Activated CD8-positive, alpha-beta T cell treated with anti-CD3 and anti-CD28 coated beads for 36 hours (primary cell): ENCODE results near the gene STBD1. TPM values are rescaled to one million over a fixed set of nuclear protein-coding genes. Genes with fewer than 3 reads are reported as not detected.

Experiments
- ATAC-seq: fragments of 200-7000 bp; cut with Tn5 transposase; one replicate; pipeline ENCODE4 v1.10.0; 2021; ENCODE audit warnings: mild to moderate bottlenecking, moderate library complexity
- CTCF ChIA-PET: fragments of 350-600 bp; sonication (Branson Sonifier 250); formaldehyde crosslinking; loops from one replicate; lab custom pipeline; 2021; ENCODE audit warnings: antibody characterized with exemption; lab: Charles Lee
- POLR2A ChIA-PET: fragments of 350-600 bp; sonication (Branson Sonifier 250); formaldehyde crosslinking; loops from one replicate; lab custom pipeline; 2021; ENCODE audit warnings: antibody characterized with exemption; lab: Charles Lee
- DNase-seq: peaks from one replicate; pipeline ENCODE4 v3.0.0-alpha.2; 2020
- H3K27ac Mint-ChIP-seq: one replicate; pipeline ENCODE4 v1.8.0; 2021; ENCODE audit warnings: mild to moderate bottlenecking, mixed read lengths
- H3K27me3 Mint-ChIP-seq: one replicate; pipeline ENCODE4 v1.8.0; 2021; ENCODE audit warnings: mixed read lengths
- H3K36me3 Mint-ChIP-seq: one replicate; pipeline ENCODE4 v1.8.0; 2021; ENCODE audit warnings: low read depth, mixed read lengths
- H3K4me1 Mint-ChIP-seq: one replicate; pipeline ENCODE4 v1.8.0; 2021; ENCODE audit warnings: low read depth, mixed read lengths
- H3K4me3 Mint-ChIP-seq: one replicate; pipeline ENCODE4 v1.8.0; 2021; ENCODE audit warnings: mild to moderate bottlenecking, moderate library complexity, mixed read lengths
- H3K9me3 Mint-ChIP-seq: one replicate; pipeline ENCODE4 v1.8.0; 2021; ENCODE audit warnings: mixed read lengths
- intact Hi-C: fragments of 100-400 bp; cut with micrococcal nuclease; formaldehyde crosslinking; loops from one replicate; pipeline ENCODE4 v1.10.0; 2022
- total RNA-seq, 2 experiments: library from RNA; stranded (reverse); gene quantifications; one replicate each; pipeline ENCODE4 v1.2.3, GENCODE V29; 2021
- TF ChIP-seq, protein P1 (sequence below): fragments of 200-600 bp; IDR thresholded peaks from one replicate; pipeline ENCODE4 v1.8.0; 2022; ENCODE audit warnings: antibody characterized with exemption, mild to moderate bottlenecking

STBD1 gene
- total RNA-seq, 2 experiments from 2014 or later, result 0.18 to 0.29 TPM

DNA sequence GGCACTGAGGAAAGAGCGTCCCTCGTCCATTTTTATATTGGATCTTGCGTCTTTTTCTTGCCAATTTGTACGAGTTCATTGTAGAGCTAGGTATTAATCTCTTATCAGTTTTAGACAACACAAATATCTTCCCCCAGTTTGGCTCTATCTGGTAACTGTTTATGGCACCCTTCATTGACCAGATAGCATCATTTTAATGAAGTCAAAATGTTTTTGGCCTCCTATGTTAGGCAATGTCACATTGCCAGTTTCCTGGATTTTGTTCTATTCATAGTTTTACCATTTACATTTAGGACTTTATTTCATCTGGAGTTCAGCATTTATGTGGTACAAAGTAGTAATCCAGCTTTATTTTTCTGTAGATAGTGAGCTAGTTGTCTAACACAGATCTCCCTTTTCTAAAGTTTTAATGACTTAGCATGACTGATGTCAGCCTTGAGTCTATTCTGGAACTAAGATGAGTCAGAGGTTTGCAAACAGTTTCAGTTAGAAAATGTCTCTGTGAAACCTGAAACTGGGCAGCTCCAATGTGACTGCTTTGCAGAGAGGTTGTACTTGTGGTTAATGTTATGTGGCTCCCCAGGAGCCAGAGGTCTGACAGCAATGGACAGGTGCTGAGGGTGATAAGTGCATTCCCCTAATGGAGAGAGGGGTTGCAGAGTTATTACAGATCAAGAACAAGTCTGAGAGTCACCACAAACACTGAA, 5.3 kb upstream of the STBD1 start:
- Mint-ChIP-seq H3K27ac (no peak overlapping the region), H3K4me3 (no peak overlapping the region), H3K27me3 (peaks cover 12% of the 10 kb centered on the region), H3K36me3 (peaks cover 1% of the 10 kb centered on the region), H3K9me3 (peaks cover 11% of the 10 kb centered on the region), H3K4me1 (peaks cover 36% of the 10 kb centered on the region)
- TF ChIP-seq, protein P1, sequence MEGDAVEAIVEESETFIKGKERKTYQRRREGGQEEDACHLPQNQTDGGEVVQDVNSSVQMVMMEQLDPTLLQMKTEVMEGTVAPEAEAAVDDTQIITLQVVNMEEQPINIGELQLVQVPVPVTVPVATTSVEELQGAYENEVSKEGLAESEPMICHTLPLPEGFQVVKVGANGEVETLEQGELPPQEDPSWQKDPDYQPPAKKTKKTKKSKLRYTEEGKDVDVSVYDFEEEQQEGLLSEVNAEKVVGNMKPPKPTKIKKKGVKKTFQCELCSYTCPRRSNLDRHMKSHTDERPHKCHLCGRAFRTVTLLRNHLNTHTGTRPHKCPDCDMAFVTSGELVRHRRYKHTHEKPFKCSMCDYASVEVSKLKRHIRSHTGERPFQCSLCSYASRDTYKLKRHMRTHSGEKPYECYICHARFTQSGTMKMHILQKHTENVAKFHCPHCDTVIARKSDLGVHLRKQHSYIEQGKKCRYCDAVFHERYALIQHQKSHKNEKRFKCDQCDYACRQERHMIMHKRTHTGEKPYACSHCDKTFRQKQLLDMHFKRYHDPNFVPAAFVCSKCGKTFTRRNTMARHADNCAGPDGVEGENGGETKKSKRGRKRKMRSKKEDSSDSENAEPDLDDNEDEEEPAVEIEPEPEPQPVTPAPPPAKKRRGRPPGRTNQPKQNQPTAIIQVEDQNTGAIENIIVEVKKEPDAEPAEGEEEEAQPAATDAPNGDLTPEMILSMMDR, result no peak
- DNase-seq (peak; percentile 60), ATAC-seq (peak; percentile 82)
- POLR2A ChIA-PET, result interaction anchor here (0.6 kb wide), 1 partner anchor 637 kb away, joined by 5 read pairs; no protein-coding TSS in a partner anchor
- intact Hi-C loops, result no loop called here
- CTCF ChIA-PET, result interaction anchor here (1.3 to 2.3 kb wide), 4 partner anchors 10 to 121 kb away, joined by 3 to 14 read pairs (median 8); no protein-coding TSS in a partner anchor

DNA sequence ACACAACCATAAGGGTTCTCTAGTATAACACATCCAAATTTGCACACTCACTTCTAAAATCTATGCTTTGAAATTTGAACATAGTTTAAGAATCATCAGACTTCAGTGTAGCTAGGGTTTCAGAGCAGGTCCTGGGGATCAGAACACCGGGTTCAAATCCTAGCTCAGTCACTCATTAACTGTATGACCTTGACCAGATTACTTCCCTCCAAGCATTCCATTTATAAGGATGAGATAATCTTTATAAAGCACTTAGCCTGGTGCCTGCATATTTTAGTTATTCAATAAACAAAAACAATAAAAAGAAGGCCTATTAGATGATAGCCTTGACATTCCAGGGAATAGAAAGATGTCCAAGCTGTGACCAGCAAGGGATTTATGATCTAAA, 4.8 kb upstream of the STBD1 start:
- POLR2A ChIA-PET, result no interaction called here
- DNase-seq, result no peak
- H3K4me3 Mint-ChIP-seq, result no peak overlapping the region
- peaks cover 12% of the 10 kb centered on the region for H3K27me3 Mint-ChIP-seq
- ATAC-seq, result no peak
- intact Hi-C loops, result no loop called here
- TF ChIP-seq, protein P1, result no peak
- peaks cover 1% of the 10 kb centered on the region for H3K36me3 Mint-ChIP-seq
- peaks cover 36% of the 10 kb centered on the region for H3K4me1 Mint-ChIP-seq
- CTCF ChIA-PET, result interaction anchor here (1.3 to 2.3 kb wide), 4 partner anchors 11 to 122 kb away, joined by 3 to 14 read pairs (median 8); no protein-coding TSS in a partner anchor
- peaks cover 11% of the 10 kb centered on the region for H3K9me3 Mint-ChIP-seq
- no peak overlapping the region for H3K27ac Mint-ChIP-seq

DNA sequence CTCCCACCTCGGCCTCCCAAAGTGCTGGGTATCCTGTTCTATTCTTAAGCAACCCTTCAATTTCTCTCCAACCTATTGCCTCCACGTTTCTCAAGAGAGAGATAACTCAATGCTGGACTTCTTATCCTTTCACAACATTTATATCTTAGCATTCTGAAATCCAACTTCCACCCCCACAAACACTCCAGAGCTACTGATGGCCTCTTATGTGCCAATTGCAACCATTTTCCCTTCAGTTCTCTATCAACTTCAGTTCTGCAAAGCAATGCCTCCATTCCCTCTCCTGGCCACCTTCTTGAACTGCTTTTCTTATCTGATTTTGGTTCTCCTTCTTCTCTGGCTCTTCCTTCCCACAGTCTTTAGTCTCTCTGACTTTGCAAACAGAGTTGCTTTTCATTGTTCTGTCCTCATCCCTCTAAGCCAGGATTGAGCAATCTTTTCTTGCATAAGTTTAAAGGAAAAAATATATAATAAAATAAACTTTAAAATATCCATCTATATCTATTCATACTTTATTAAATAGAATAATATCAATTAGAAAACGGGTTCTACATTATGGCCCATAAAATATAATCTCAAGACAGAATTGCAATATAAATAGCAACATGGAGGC, 3.6 kb upstream of the STBD1 start:
- Mint-ChIP-seq H3K9me3 (peaks cover 5% of the 10 kb centered on the region), H3K4me1 (peaks cover 36% of the 10 kb centered on the region), H3K4me3 (no peak overlapping the region), H3K27me3 (peaks cover 12% of the 10 kb centered on the region), H3K36me3 (peaks cover 1% of the 10 kb centered on the region), H3K27ac (no peak overlapping the region)
- ChIA-PET CTCF (no interaction called here), POLR2A (no interaction called here)
- intact Hi-C loops, result no loop called here
- ATAC-seq (no peak), DNase-seq (no peak)
- TF ChIP-seq, protein P1, result no peak

DNA sequence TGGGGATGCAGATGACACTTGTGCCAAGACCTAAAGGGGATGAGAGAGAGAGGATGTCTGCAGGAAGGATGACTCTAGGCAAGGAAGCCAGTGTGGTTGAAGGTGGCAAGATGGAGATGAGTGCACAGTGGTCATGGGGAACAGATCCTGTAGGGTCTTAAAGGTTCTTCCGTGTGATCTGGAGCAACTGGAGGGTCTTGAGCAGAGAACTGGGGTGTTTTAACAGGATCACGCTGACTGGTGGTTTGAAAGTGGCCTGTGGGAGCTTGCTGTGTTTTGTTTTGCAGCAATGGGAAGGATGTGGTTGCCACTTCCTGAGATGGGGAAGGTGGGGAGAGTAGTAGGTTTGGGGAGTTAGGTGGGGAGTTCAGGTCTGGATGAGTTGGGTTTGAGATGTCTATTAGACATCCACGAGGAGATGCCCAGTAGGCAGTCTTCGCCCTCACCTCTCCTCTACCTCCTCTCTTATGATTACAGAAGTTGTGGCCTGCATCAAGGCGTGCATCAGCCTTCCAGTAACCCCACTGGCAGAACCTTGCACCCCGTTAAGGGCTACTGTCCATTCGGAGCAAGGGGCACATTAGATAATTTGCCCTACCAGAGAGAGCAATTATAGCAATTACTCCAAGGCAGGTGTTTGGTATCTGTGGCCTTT, 1.4 kb upstream of the STBD1 start:
- Mint-ChIP-seq H3K36me3 (no peaks in the 10 kb centered on the region), H3K4me3 (peak overlapping the region; percentile 71), H3K9me3 (no peaks in the 10 kb centered on the region), H3K27ac (peak overlapping the region; percentile 26), H3K4me1 (peaks cover 36% of the 10 kb centered on the region), H3K27me3 (peaks cover 16% of the 10 kb centered on the region)
- ChIA-PET POLR2A (interaction anchor here (0.7 kb wide), 1 partner anchor 9 kb away, joined by 3 read pairs; no protein-coding TSS in a partner anchor), CTCF (interaction anchor here (0.7 to 4.4 kb wide), 3 partner anchors 8 to 125 kb away, joined by 4 to 27 read pairs (median 5); no protein-coding TSS in a partner anchor)
- TF ChIP-seq, protein P1, result no peak
- intact Hi-C loops, result no loop called here
- ATAC-seq, result peak; percentile 50
- DNase-seq, result peak; percentile 53
